Mucosa of rectum (tissue), 2 donors: ENCODE measurements around the gene TRPV5.

ENCODE experiments used
- H3K27ac ChIP-seq, 2 donors: one replicate each; pipeline ENCODE4 v1.7.0; 2013; ENCODE audit warnings: inconsistent platforms in 2 of 2, low read depth in 2 of 2, low read length in 2 of 2
- H3K27me3 ChIP-seq, 2 donors: one replicate each; pipeline ENCODE4 v1.7.0; 2013; ENCODE audit warnings: low read length in 2 of 2; ENCODE audit not compliant: control insufficient read depth in 2 of 2, insufficient read depth in 2 of 2
- H3K36me3 ChIP-seq, 2 donors: one replicate each; pipeline ENCODE4 v1.7.0; 2013; ENCODE audit warnings: low read length in 2 of 2; ENCODE audit not compliant: control insufficient read depth in 2 of 2, insufficient read depth in 2 of 2
- H3K4me1 ChIP-seq, 2 donors: one replicate each; pipeline ENCODE4 v1.7.0; 2013; ENCODE audit warnings: low read length in 2 of 2, mild to moderate bottlenecking in 1 of 2; ENCODE audit not compliant: control insufficient read depth in 2 of 2, insufficient read depth in 2 of 2
- H3K4me3 ChIP-seq, 2 donors: one replicate each; pipeline ENCODE4 v1.7.0; 2013; ENCODE audit warnings: low read length in 2 of 2
- H3K9ac ChIP-seq, 2 donors: one replicate each; pipeline ENCODE4 v1.7.0; 2013; ENCODE audit warnings: low read length in 2 of 2, low read depth in 1 of 2, mild to moderate bottlenecking in 1 of 2
- H3K9me3 ChIP-seq, 2 donors: one replicate each; pipeline ENCODE4 v1.7.0; 2013; ENCODE audit warnings: low read length in 2 of 2; ENCODE audit not compliant: control insufficient read depth in 2 of 2
- donor health status: healthy.
- donor health status: Normal muscosa, but diverticular disease.

Gene TRPV5

GRCh38 chr7:142927085-142927745, 6.3 kb downstream of the TRPV5 start:
- H3K4me3 ChIP-seq: no peak overlapping the region
- no peak overlapping the region for H3K9ac ChIP-seq
- no peaks in the 10 kb centered on the region for H3K4me1 ChIP-seq
- H3K27me3 ChIP-seq: peaks cover 0 to 3% of the 10 kb centered on the region in 2 donors
- H3K9me3 ChIP-seq: no peaks in the 10 kb centered on the region
- no peak overlapping the region for H3K27ac ChIP-seq
- H3K36me3 ChIP-seq: no peaks in the 10 kb centered on the region

- Histone ChIP-seq H3K4me3 (no peak overlapping the region), H3K27ac (no peak overlapping the region), H3K9ac (no peak overlapping the region), H3K27me3 (peaks cover 0 to 3% of the 10 kb centered on the region in 2 donors), H3K4me1 (no peaks in the 10 kb centered on the region), H3K36me3 (no peaks in the 10 kb centered on the region), H3K9me3 (no peaks in the 10 kb centered on the region)
Observed at GRCh38 chr7:142925413-142925812, 8.1 kb downstream of the TRPV5 start.

- Histone ChIP-seq H3K27ac (no peak overlapping the region), H3K9ac (no peak overlapping the region), H3K36me3 (no peaks in the 10 kb centered on the region), H3K4me1 (no peaks in the 10 kb centered on the region), H3K27me3 (peaks cover 0 to 3% of the 10 kb centered on the region in 2 donors), H3K4me3 (no peak overlapping the region), H3K9me3 (no peaks in the 10 kb centered on the region)
Observed at GRCh38 chr7:142923391-142923790, 10.2 kb downstream of the TRPV5 start.

GRCh38 chr7:142919656-142920055, 13.9 kb downstream of the TRPV5 start:
- H3K27me3 ChIP-seq: peaks cover 0 to 7% of the 10 kb centered on the region in 2 donors
- H3K9ac ChIP-seq: no peak overlapping the region
- H3K36me3 ChIP-seq: no peaks in the 10 kb centered on the region
- no peaks in the 10 kb centered on the region for H3K4me1 ChIP-seq
- no peak overlapping the region for H3K27ac ChIP-seq
- no peaks in the 10 kb centered on the region for H3K9me3 ChIP-seq
- H3K4me3 ChIP-seq: no peak overlapping the region

GRCh38 chr7:142918901-142919300, 14.6 kb downstream of the TRPV5 start:
- H3K9ac ChIP-seq: no peak overlapping the region
- no peak overlapping the region for H3K27ac ChIP-seq
- H3K4me3 ChIP-seq: no peak overlapping the region
- no peaks in the 10 kb centered on the region for H3K4me1 ChIP-seq
- H3K36me3 ChIP-seq: no peaks in the 10 kb centered on the region
- no peaks in the 10 kb centered on the region for H3K9me3 ChIP-seq
- peaks cover 0 to 6% of the 10 kb centered on the region in 2 donors for H3K27me3 ChIP-seq

- peaks cover 0 to 4% of the 10 kb centered on the region in 2 donors for H3K27me3 ChIP-seq
Observed at GRCh38 chr7:142917447-142917846, 16.1 kb downstream of the TRPV5 start.

GRCh38 chr7:142916508-142916907, 17.0 kb downstream of the TRPV5 start:
- H3K9me3 ChIP-seq: no peaks in the 10 kb centered on the region

More at GRCh38 chr7:142917447-142917846, 16.1 kb downstream of the TRPV5 start:
- H3K9ac ChIP-seq: no peak overlapping the region
- H3K4me1 ChIP-seq: no peaks in the 10 kb centered on the region
- H3K36me3 ChIP-seq: no peaks in the 10 kb centered on the region
- no peaks in the 10 kb centered on the region for H3K9me3 ChIP-seq
- no peak overlapping the region for H3K4me3 ChIP-seq
- no peak overlapping the region for H3K27ac ChIP-seq

GRCh38 chr7:142915315-142915714, 18.2 kb downstream of the TRPV5 start:
- H3K4me1 ChIP-seq: no peaks in the 10 kb centered on the region
- peaks cover 2 to 8% of the 10 kb centered on the region in 2 donors for H3K27me3 ChIP-seq
- H3K36me3 ChIP-seq: no peaks in the 10 kb centered on the region
- H3K27ac ChIP-seq: no peak overlapping the region
- no peak overlapping the region for H3K9ac ChIP-seq
- H3K9me3 ChIP-seq: no peaks in the 10 kb centered on the region
- no peak overlapping the region for H3K4me3 ChIP-seq

More at GRCh38 chr7:142916508-142916907, 17.0 kb downstream of the TRPV5 start:
- no peaks in the 10 kb centered on the region for H3K4me1 ChIP-seq
- H3K9ac ChIP-seq: no peak overlapping the region
- no peak overlapping the region for H3K27ac ChIP-seq
- H3K36me3 ChIP-seq: no peaks in the 10 kb centered on the region
- H3K27me3 ChIP-seq: peaks cover 0 to 4% of the 10 kb centered on the region in 2 donors
- no peak overlapping the region for H3K4me3 ChIP-seq

- Histone ChIP-seq H3K4me1 (no peaks in the 10 kb centered on the region), H3K4me3 (no peak overlapping the region), H3K36me3 (no peaks in the 10 kb centered on the region), H3K9me3 (no peaks in the 10 kb centered on the region), H3K9ac (no peak overlapping the region), H3K27me3 (peaks cover 2 to 12% of the 10 kb centered on the region in 2 donors), H3K27ac (no peak overlapping the region)
Observed at GRCh38 chr7:142914121-142914520, 19.4 kb downstream of the TRPV5 start.

- Histone ChIP-seq H3K4me3 (no peak overlapping the region), H3K27me3 (peaks cover 2 to 13% of the 10 kb centered on the region in 2 donors), H3K4me1 (no peaks in the 10 kb centered on the region)
Observed at GRCh38 chr7:142913566-142913965, 20.0 kb downstream of the TRPV5 start.

More at GRCh38 chr7:142913566-142913965, 20.0 kb downstream of the TRPV5 start:
- no peak overlapping the region for H3K9ac ChIP-seq
- no peaks in the 10 kb centered on the region for H3K36me3 ChIP-seq
- H3K9me3 ChIP-seq: no peaks in the 10 kb centered on the region
- no peak overlapping the region for H3K27ac ChIP-seq
